Endothelial cell of umbilical vein (primary cell): ENCODE data around the gene RARRES2. TPM values are rescaled to one million over a fixed set of nuclear protein-coding genes. Genes with fewer than 3 reads are reported as not detected.

Experiments used
- BruUV-seq: library from RNA; stranded (reverse); fragments of 400-500 nt; replicated peaks from 2 replicates; lab custom pipeline; 2021; lab: Mats Ljungman, UMichigan
- CTCF ChIA-PET: fragments of 300-600, 350-600 bp; sonication (Branson Sonifier 250); formaldehyde crosslinking; loops from one replicate; lab custom pipeline; 2021; ENCODE audit warnings: antibody characterized with exemption, inconsistent platforms; lab: Charles Lee
- POLR2A ChIA-PET: fragments of 300-600, 350-600 bp; sonication (Branson Sonifier 250); formaldehyde crosslinking; loops from one replicate; lab custom pipeline; 2021; ENCODE audit warnings: antibody characterized with exemption, inconsistent platforms; lab: Charles Lee
- DNase-seq: peaks from one replicate; pipeline ENCODE4 v3.0.0-alpha.2; 2011; ENCODE audit warnings: low read depth, low spot score
- FAIRE-seq: peaks from 2 replicates; lab custom pipeline; 2011; peaks lifted over from hg19 to GRCh38; lab: Jason Lieb, UNC
- H2AFZ ChIP-seq: 2 replicates; pipeline ENCODE4 v1.6.0; 2012; ENCODE audit warnings: low read depth, low read length, control low read depth, inconsistent platforms
- H3K27ac ChIP-seq: 2 replicates; pipeline ENCODE4 v1.5.1; 2011; ENCODE audit warnings: low read depth, mild to moderate bottlenecking, control low read depth, low read length, moderate library complexity; ENCODE audit not compliant: insufficient read depth
- H3K27me3 ChIP-seq, 2 experiments: 2 replicates each; pipeline versions ENCODE4 v1.6.0 to v1.6.1; 2011; ENCODE audit warnings: low read length in 2 of 2, mixed read lengths in 1 of 2; ENCODE audit not compliant: control insufficient read depth in 2 of 2, insufficient read depth in 2 of 2
- H3K36me3 ChIP-seq, 2 experiments: 2 replicates in 1 of 2; 3 replicates in 1 of 2; pipeline ENCODE4 v1.5.1; 2011; ENCODE audit warnings: low read length in 2 of 2, mild to moderate bottlenecking in 1 of 2, moderate library complexity in 1 of 2; ENCODE audit not compliant: control insufficient read depth in 2 of 2, insufficient read depth in 2 of 2; ENCODE audit errors: extremely low read depth in 1 of 2
- H3K4me1 ChIP-seq: 3 replicates; pipeline ENCODE4 v1.5.1; 2011; ENCODE audit warnings: mild to moderate bottlenecking, low read length; ENCODE audit not compliant: control insufficient read depth, insufficient read depth; ENCODE audit errors: extremely low read depth
- H3K4me2 ChIP-seq: 2 replicates; pipeline ENCODE4 v1.6.1; 2011; ENCODE audit warnings: low read length, control low read depth, mixed read lengths; ENCODE audit not compliant: insufficient read depth
- H3K4me3 ChIP-seq, 3 experiments: fragments of 200-600 bp in 1 of 3; sonication (generic), shearing (Covaris generic) in 1 of 3; replicated peaks in 1 of 3; 2 replicates each; pipeline ENCODE4 v1.5.1; 2011 to 2016; ENCODE audit warnings: control low read depth in 3 of 3, low read length in 3 of 3, mild to moderate bottlenecking in 2 of 3, inconsistent platforms in 1 of 3, low read depth in 1 of 3, moderate library complexity in 1 of 3; ENCODE audit not compliant: insufficient read depth in 1 of 3
- H3K79me2 ChIP-seq: 2 replicates; pipeline ENCODE4 v1.6.0; 2012; ENCODE audit warnings: low read length, inconsistent platforms; ENCODE audit not compliant: control insufficient read depth, insufficient read depth
- H3K9ac ChIP-seq: replicated peaks from 2 replicates; pipeline ENCODE3; 2011; ENCODE audit warnings: low read length, control low read depth; ENCODE audit not compliant: insufficient read depth; ENCODE audit errors: extremely low read depth
- H3K9me1 ChIP-seq: replicated peaks from 3 replicates; pipeline ENCODE4 v1.6.0; 2011; ENCODE audit warnings: mild to moderate bottlenecking, low read length; ENCODE audit not compliant: control insufficient read depth, insufficient read depth; ENCODE audit errors: extremely low read depth
- H3K9me3 ChIP-seq: replicated peaks from 2 replicates; pipeline ENCODE4 v1.5.1; 2012; ENCODE audit warnings: low read length, inconsistent platforms; ENCODE audit not compliant: control insufficient read depth, insufficient read depth
- H4K20me1 ChIP-seq: replicated peaks from 2 replicates; pipeline ENCODE3; 2011; ENCODE audit warnings: mild to moderate bottlenecking, low read length; ENCODE audit not compliant: control insufficient read depth, insufficient read depth; ENCODE audit errors: extremely low read depth
- CTCF ChIP-seq, 2 donors: IDR thresholded peaks; 1 replicate in 1 of 2; 2 replicates in 1 of 2; pipeline ENCODE4 v1.5.1; 2011; ENCODE audit warnings: low read length in 2 of 2, mild to moderate bottlenecking in 2 of 2, moderate library complexity in 2 of 2, control low read depth in 1 of 2, inconsistent platforms in 1 of 2, low read depth in 1 of 2; ENCODE audit not compliant: insufficient read depth in 1 of 2; ENCODE audit errors: extremely low read depth in 1 of 2
- EZH2 ChIP-seq: IDR thresholded peaks from 2 replicates; pipeline ENCODE4 v1.6.1; 2012; ENCODE audit warnings: borderline replicate concordance, low read depth, mild to moderate bottlenecking, moderate library complexity, low read length, inconsistent platforms; ENCODE audit not compliant: severe bottlenecking
- FOS ChIP-seq: IDR thresholded peaks from 2 replicates; pipeline ENCODE4 v1.6.1; 2011; ENCODE audit warnings: mild to moderate bottlenecking, low read length, moderate library complexity, borderline replicate concordance; ENCODE audit not compliant: insufficient read depth
- GATA2 ChIP-seq: IDR thresholded peaks from 2 replicates; pipeline ENCODE4 v1.7.0; 2011; ENCODE audit warnings: low read depth, mild to moderate bottlenecking, moderate library complexity, mixed read lengths, low read length; ENCODE audit not compliant: insufficient read length, insufficient read depth
- JUN ChIP-seq: IDR thresholded peaks from 2 replicates; pipeline ENCODE4 v1.6.1; 2011; ENCODE audit warnings: borderline replicate concordance, low read depth; ENCODE audit not compliant: insufficient read length, insufficient read depth
- MAX ChIP-seq: IDR thresholded peaks from 2 replicates; pipeline ENCODE4 v1.6.1; 2011; ENCODE audit not compliant: insufficient read depth, insufficient read length
- MYC ChIP-seq: IDR thresholded peaks from one replicate; pipeline ENCODE4 v1.6.1; 2011; ENCODE audit warnings: mild to moderate bottlenecking, low read depth, low read length
- POLR2AphosphoS5 ChIP-seq: IDR thresholded peaks from 2 replicates; pipeline ENCODE4 v1.6.1; 2012; ENCODE audit warnings: low read depth, mild to moderate bottlenecking, control low read depth, low read length, moderate library complexity; ENCODE audit not compliant: insufficient read depth
- dilution Hi-C: fragments of 300-500 bp; cut with MboI; formaldehyde crosslinking; loops from one replicate; pipeline ENCODE4 v1.15.0; 2019; ENCODE audit warnings: low sequenced_read_pairs; ENCODE audit not compliant: extremely low pct_ligation_motif_present
- intact Hi-C: fragments of 100-400 bp; cut with micrococcal nuclease; formaldehyde crosslinking; loops from one replicate; pipeline ENCODE4 v1.10.0; 2022
- polyA plus RNA-seq, 4 experiments: library from polyadenylated mRNA; depleted of rRNA in 3 of 4; stranded (reverse) in 3 of 4; unstranded in 1 of 4; fragments of >200 nt; gene quantifications; 2 replicates each; pipeline versions ENCODE4 v1.2.1 to v1.2.3, GENCODE V29; 2011 to 2012; ENCODE audit warnings: missing spikeins in 1 of 4
- total RNA-seq: library from RNA; stranded (reverse); gene quantifications from 2 replicates; pipeline ENCODE4 v1.2.3, GENCODE V29; 2021

RARRES2 gene
- total and polyA plus RNA-seq, 2 donors (not counting 3 experiments of a cell fraction or from before 2014, with no cell fraction given): not detected

GRCh38 chr7:150382123-150382843 lies 40.9 kb upstream of the RARRES2 start:
- no peaks in the 10 kb centered on the region for H3K9me3 ChIP-seq
- H3K27ac ChIP-seq: no peak overlapping the region
- BruUV-seq: no TSS peak
- no peak overlapping the region for H3K4me3 ChIP-seq
- dilution Hi-C loops (no loop called here), intact Hi-C loops (no loop called here)
- no peak for TF ChIP-seq CTCF (IDR thresholded peaks at IDR 0.05; ENCODE audit: extremely low read depth in 1 of 2, insufficient read depth in 1 of 2, low read depth in 1 of 2, low read length in 2 of 2)
- no peak for TF ChIP-seq MYC
- no peak for TF ChIP-seq FOS
- TF ChIP-seq EZH2: no peak
- no peak for TF ChIP-seq GATA2
- no peak for TF ChIP-seq JUN
- no peak for TF ChIP-seq MAX
- no peak for TF ChIP-seq POLR2AphosphoS5
- H3K4me2 ChIP-seq: no peak overlapping the region
- no peak for FAIRE-seq
- ChIA-PET POLR2A (no interaction called here), CTCF (no interaction called here)
- no peak for DNase-seq
- H3K4me1 ChIP-seq: peaks cover 21% of the 10 kb centered on the region
- H4K20me1 ChIP-seq: no peaks in the 10 kb centered on the region
- no peak overlapping the region for H2AFZ ChIP-seq
- H3K27me3 ChIP-seq: no peaks in the 10 kb centered on the region
- H3K36me3 ChIP-seq: peaks cover 0 to 7% of the 10 kb centered on the region in 2 experiments
- H3K9me1 ChIP-seq: no peaks in the 10 kb centered on the region
- no peak overlapping the region for H3K9ac ChIP-seq
- peaks cover 34% of the 10 kb centered on the region for H3K79me2 ChIP-seq
